ENCODE data around the gene CD93.

CD93 gene

DNA sequence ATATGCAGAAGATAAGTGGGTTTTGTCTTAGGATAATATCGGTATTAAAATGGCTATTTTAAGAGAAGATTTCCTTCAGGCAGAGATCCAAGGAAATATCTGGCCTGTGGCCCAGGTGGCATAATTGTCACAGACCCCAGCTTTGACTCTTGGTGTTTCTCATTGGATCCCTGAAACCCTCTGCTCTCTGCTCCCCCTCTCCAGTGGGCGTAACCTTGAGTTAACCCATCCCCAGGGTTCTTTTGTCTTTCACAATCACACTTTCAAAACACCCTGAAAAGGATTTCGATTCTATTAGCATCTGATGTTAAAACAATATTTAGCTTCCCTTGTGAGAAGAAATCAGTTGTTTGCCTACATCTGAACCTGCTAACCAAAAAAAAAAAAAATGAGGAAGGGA lies 43.9 kb downstream of the CD93 start:
- in situ Hi-C loops (cut with MboI; ENCODE audit: low pct_unique_long_range_greater_than_20kb, low sequenced_read_pairs, unreplicated experiment), result no loop called here
- no peak for TF ChIP-seq CTCF (IDR thresholded peaks at IDR 0.05; ENCODE audit: extremely low read depth, insufficient read depth, missing control alignments)
- DNase-seq (ENCODE audit: low spot score), result no peak

DNA sequence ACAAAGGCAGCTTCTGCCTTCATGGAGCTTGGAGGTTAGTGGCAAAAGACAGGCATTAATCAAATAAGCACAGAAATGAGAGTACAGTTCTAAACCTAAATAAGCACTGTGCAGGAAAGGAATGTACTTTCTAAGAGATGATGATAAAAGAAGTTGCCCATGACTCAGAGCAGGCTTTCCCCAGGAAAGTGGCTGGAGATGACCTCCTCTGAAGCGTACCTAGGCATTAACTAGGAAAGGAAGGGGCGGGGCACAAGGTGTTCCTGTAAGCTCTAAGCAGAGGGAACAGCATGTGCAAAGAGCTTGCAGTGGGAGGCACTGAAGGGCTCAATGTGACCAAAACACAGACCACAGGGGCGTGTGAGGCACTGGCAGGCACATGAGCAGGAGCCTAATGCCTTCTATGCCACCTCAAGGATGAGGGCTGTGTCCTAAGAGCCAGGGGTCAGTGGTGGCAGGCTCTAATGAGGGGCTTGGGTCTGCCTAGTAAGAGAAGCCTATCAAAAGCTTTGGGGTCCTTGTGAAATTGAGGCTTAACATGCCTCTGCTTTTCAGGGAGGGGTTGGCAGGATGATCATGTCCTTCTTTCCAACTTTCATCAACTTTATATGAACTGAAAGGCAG lies 46.1 kb downstream of the CD93 start:
- in situ Hi-C loops (cut with MboI; ENCODE audit: low pct_unique_long_range_greater_than_20kb, low sequenced_read_pairs, unreplicated experiment), result no loop called here

DNA sequence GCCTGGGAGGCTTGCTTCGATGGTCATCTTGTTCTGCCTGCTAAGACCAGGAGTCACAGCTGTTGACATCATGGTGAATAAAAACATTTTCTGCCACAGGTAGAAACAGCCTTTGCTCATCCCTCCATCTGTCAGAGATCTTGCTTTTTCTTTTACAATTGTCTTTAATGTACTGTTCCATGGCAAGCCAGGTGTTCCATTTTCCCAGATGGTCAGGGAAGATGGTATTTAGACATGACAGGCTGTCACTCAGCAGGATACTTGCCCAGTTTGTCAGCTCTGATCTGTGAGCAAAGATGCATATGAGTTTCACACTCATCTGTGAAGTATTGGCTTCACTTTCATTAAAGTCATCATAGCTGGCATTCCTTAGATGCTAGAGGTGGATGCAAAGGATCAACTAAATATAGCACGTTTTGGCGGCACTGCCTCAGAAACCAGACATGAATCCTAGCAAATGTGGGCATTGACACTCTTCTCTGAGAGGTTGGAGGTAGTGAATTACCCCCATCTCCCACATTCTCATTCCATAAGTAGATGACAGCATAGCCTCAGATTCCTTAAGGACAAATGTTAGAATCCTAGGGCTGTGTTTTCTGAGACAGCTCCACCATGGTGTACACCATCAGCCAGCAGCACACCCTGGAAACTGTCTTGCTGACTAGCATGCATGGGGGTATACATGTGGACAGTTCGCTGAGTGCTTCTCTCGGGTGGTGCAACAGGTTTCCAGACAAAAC lies 46.8 kb downstream of the CD93 start:
- TF ChIP-seq CTCF (IDR thresholded peaks at IDR 0.05; ENCODE audit: extremely low read depth, insufficient read depth, missing control alignments), result no peak
- in situ Hi-C loops (cut with MboI; ENCODE audit: low pct_unique_long_range_greater_than_20kb, low sequenced_read_pairs, unreplicated experiment), result no loop called here
- DNase-seq (ENCODE audit: low spot score), result no peak

More for the DNA sequence above, 46.1 kb downstream of the CD93 start:
- DNase-seq (ENCODE audit: low spot score), result no peak
- no peak for TF ChIP-seq CTCF (IDR thresholded peaks at IDR 0.05; ENCODE audit: extremely low read depth, insufficient read depth, missing control alignments)

GRCh38 chr20:23037017-23037481 lies 49.1 kb downstream of the CD93 start:
- in situ Hi-C loops (cut with MboI; ENCODE audit: low pct_unique_long_range_greater_than_20kb, low sequenced_read_pairs, unreplicated experiment), result no loop called here
- DNase-seq (ENCODE audit: low spot score), result no peak
- no peak for TF ChIP-seq CTCF (IDR thresholded peaks at IDR 0.05; ENCODE audit: extremely low read depth, insufficient read depth, missing control alignments)

GRCh38 chr20:23036371-23036770 lies 49.8 kb downstream of the CD93 start:
- TF ChIP-seq CTCF (IDR thresholded peaks at IDR 0.05; ENCODE audit: extremely low read depth, insufficient read depth, missing control alignments), result no peak
- DNase-seq (ENCODE audit: low spot score), result no peak
- in situ Hi-C loops (cut with MboI; ENCODE audit: low pct_unique_long_range_greater_than_20kb, low sequenced_read_pairs, unreplicated experiment), result no loop called here

GRCh38 chr20:23035731-23036130 lies 50.4 kb downstream of the CD93 start:
- in situ Hi-C loops (cut with MboI; ENCODE audit: low pct_unique_long_range_greater_than_20kb, low sequenced_read_pairs, unreplicated experiment), result no loop called here
- DNase-seq (ENCODE audit: low spot score), result no peak
- no peak for TF ChIP-seq CTCF (IDR thresholded peaks at IDR 0.05; ENCODE audit: extremely low read depth, insufficient read depth, missing control alignments)

Measured in GM13977 (cell line).